ENCODE data around the gene DDX10.
A peak's percentile ranks its signal among the peaks of the same experiment; 100 is the strongest.
"Not testable (repeated sequence)": the region's sequence is repeated elsewhere in the genome, so short reads cannot be mapped to it uniquely, and the experiment has no call there.

Gene DDX10

GRCh38 chr11:108774037-108774730 lies 109.3 kb downstream of the DDX10 start:
- no peak for DNase-seq (ENCODE audit: low read depth)

- no peak for DNase-seq (ENCODE audit: low read depth)
Observed at GRCh38 chr11:108775324-108775723, 110.5 kb downstream of the DDX10 start.

GRCh38 chr11:108779147-108779546 lies 114.3 kb downstream of the DDX10 start:
- DNase-seq (ENCODE audit: low read depth): not testable (repeated sequence)

GRCh38 chr11:108780119-108780518 lies 115.2 kb downstream of the DDX10 start:
- DNase-seq (ENCODE audit: low read depth): no peak

- no peak for DNase-seq (ENCODE audit: low read depth)
Observed at GRCh38 chr11:108781946-108782345, 117.1 kb downstream of the DDX10 start.

- DNase-seq (ENCODE audit: low read depth): no peak
Observed at GRCh38 chr11:108786281-108786990, 121.6 kb downstream of the DDX10 start.

GRCh38 chr11:108787105-108787504 lies 122.2 kb downstream of the DDX10 start:
- no peak for DNase-seq (ENCODE audit: low read depth)

- peak; percentile 13 for DNase-seq (ENCODE audit: low read depth)
Observed at GRCh38 chr11:108788565-108789199, 123.8 kb downstream of the DDX10 start.

GRCh38 chr11:108790501-108791299 lies 125.8 kb downstream of the DDX10 start:
- DNase-seq (ENCODE audit: low read depth): no peak

GRCh38 chr11:108793138-108793537 lies 128.3 kb downstream of the DDX10 start:
- DNase-seq (ENCODE audit: low read depth): no peak

GRCh38 chr11:108793611-108794010 lies 128.7 kb downstream of the DDX10 start:
- no peak for DNase-seq (ENCODE audit: low read depth)

GRCh38 chr11:108796551-108796950 lies 131.7 kb downstream of the DDX10 start:
- DNase-seq (ENCODE audit: low read depth): no peak

- DNase-seq (ENCODE audit: low read depth): no peak
Observed at GRCh38 chr11:108797578-108798100, 132.8 kb downstream of the DDX10 start.

- no peak for DNase-seq (ENCODE audit: low read depth)
Observed at GRCh38 chr11:108802492-108802891, 137.6 kb downstream of the DDX10 start.

- peak; percentile 31 for DNase-seq (ENCODE audit: low read depth)
Observed at GRCh38 chr11:108803776-108804175, 138.9 kb downstream of the DDX10 start.

GRCh38 chr11:108804511-108804910 lies 139.6 kb downstream of the DDX10 start:
- no peak for DNase-seq (ENCODE audit: low read depth)

- no peak for DNase-seq (ENCODE audit: low read depth)
Observed at GRCh38 chr11:108805030-108805429, 140.2 kb downstream of the DDX10 start.

- DNase-seq (ENCODE audit: low read depth): no peak
Observed at GRCh38 chr11:108807262-108807661, 142.4 kb downstream of the DDX10 start.

GRCh38 chr11:108813086-108813485 lies 148.2 kb downstream of the DDX10 start:
- no peak for DNase-seq (ENCODE audit: low read depth)

GRCh38 chr11:108817976-108818375 lies 153.1 kb downstream of the DDX10 start:
- no peak for DNase-seq (ENCODE audit: low read depth)

GRCh38 chr11:108818971-108819370 lies 154.1 kb downstream of the DDX10 start:
- no peak for DNase-seq (ENCODE audit: low read depth)

- DNase-seq (ENCODE audit: low read depth): no peak
Observed at GRCh38 chr11:108819957-108820356, 155.1 kb downstream of the DDX10 start.
